ENCODE data around the gene SHISAL2A.

The SHISAL2A gene

DNA sequence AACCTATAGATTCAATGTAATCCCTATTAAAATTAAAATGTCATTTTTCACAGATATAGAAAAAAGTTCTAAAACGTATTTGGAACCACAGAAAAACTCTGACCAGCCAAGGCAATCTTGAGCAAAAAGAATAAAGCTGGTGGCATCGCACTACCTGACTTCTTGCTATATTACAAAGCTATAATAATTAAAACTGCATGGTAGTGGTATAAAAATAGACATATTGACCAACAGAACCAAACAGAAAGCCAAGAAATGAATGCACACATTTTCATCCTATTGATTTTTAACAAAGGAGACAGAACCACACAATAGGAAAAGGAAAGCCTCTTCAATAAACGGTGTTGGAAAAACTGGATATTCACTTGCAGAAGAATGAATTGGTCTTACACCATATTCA is 9.2 kb upstream of the SHISAL2A start:
- DNase-seq: no peak

DNA sequence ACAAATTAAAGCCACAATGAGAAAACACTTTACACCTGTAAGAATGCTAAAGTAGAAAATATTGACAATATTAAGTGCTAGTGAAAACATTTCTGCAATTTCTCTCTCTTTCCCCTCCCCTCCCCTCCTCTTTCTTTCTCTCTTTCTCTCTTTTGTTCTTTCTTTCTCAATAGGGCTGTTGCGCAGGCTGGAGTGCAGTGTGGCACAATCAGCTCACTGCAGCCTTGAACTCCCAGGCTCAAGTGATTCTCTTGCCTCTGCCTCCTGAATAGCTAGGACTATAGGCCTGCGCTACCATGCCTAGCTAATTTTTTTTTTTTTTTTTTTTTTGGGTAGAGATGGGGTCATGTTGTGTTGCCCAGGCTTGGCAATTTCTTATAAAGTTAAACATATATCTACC is 5.9 kb upstream of the SHISAL2A start:
- no peak for DNase-seq

DNA sequence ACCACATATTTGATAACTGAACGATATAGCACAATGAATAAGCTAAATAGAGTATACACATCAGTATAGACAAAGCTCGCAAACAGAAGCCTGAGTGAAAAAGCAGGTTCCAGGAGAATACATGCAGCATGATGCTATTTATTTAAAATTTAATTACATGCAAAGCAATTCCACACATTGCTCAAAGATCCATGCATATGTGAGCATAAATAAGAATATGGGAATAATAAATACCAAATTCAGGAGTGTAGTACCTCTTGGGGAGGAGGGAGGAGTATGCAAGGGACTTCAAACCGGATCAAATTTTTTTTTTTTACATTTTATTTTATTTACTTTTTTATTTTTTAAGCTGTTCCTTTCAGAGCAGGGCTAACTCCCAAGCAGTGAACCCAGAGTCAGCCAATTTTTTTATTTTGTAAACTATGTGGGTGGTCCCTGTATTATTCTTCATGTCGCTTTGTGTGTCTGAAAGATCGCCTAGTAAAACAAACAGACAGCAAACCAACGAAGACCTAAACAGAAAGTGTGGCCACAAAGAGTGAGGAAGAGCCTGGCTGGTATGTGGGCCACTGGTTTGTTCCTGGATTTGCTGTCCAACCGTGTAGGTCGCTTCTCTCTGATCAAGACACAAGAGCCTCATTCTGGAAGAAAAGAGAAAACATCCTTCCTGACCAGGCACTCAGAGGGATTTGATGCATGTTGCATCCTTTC is 4.2 kb upstream of the SHISAL2A start:
- no peak for DNase-seq

GRCh38 chr1:52629325-52629643 is 3.7 kb upstream of the SHISAL2A start:
- peak; percentile 13 to 55 for DNase-seq

DNA sequence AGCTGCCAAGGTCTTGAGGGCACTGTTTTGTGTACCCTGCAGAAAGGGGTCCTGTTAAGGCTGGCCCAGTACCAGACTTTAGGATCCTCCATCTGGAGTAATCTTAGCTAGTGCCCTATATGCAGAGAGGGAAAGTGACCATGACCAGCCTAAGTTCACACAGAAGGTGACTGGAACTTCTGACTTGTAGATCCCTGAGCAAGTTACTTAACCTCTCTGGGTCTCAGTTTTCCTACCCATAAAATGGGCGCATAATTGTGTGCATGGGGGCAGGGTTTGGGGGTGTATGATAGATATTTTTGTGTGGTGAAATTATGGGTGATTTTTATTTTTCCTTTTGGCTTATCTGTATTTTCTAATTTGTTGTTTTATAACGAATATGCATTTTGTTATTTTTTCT is 3.3 kb upstream of the SHISAL2A start:
- no peak for DNase-seq

DNA sequence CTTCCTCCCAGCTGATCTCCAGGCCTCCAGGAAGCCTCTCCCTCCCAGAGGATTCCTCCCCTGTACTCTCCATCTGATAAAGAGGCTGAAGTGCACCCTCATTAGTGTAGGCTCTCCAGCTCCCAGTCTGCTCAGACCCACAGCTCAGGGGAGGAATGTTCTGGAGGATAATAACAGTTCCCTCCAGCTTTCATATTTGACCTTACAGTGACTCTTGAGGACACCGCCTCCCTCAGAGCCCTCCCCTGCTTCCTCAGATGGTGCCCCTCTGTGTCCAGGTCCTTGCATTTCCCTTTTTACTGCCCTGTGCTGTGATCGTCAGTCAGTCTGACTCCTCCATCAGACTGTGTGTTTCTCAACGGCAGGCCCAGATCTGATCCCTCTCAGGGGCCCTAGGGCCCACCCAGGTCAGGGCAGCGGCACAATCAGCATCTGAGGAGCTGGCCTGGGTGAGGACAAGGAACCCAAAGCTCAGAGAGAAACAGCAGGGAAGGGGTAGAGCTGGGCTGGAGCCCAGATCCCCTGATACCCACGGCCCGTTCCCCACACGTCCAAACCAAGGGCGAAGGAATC is 1.1 kb upstream of the SHISAL2A start:
- DNase-seq: no peak

- no peak for DNase-seq
These were observed 355 bp downstream of the SHISAL2A start for GRCh38 chr1:52633291-52633754.

GRCh38 chr1:52634111-52634510 is 1.1 kb downstream of the SHISAL2A start:
- DNase-seq: no peak

- DNase-seq: no peak
These were observed 2.5 kb downstream of the SHISAL2A start for GRCh38 chr1:52635321-52636089.

- no peak for DNase-seq
These were observed 4.0 kb downstream of the SHISAL2A start for GRCh38 chr1:52636721-52637695.

GRCh38 chr1:52637946-52638345 is 5.0 kb downstream of the SHISAL2A start:
- no peak for DNase-seq

DNA sequence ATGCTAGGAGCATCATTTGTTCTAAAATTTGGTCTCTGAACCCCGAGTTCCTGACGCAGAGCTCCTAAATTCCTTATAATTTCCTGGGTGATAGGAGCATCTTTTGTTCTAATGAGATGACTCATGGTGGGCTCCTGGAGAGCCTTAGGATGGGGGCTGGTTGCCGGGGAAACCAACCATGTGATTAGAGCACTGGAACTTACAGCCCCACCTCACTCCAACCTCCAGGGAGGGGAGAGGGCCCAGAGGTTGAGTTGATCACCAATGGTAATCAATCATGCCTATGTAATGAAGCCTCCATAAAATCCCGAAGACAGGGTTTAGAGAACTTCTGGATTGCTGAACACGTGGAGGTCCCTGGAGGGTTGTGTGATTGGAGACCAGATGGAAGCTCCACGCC is 7.7 kb downstream of the SHISAL2A start:
- no peak for DNase-seq

DNA sequence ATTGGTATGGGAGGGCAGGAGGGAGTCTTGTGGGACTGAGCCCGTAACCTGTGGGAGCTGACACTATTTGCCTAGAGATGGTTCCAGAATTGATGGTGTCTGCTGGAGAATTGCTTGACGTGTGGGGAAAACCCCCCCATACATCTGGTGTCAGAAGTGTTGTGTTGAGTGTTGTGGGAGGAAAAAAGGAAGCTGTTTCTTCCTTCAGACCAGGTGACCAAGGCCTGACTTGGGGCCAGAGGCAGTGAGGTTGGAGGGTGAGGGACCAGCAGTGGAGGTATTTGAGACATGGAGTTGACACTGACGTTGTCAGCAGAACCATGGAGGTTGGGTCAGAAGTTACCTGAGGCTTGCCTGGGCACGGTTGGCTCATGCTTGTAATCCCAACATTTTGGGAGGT is 8.3 kb downstream of the SHISAL2A start:
- DNase-seq: no peak

- no peak for DNase-seq
These were observed 12.3 kb downstream of the SHISAL2A start for GRCh38 chr1:52645261-52645660.

DNA sequence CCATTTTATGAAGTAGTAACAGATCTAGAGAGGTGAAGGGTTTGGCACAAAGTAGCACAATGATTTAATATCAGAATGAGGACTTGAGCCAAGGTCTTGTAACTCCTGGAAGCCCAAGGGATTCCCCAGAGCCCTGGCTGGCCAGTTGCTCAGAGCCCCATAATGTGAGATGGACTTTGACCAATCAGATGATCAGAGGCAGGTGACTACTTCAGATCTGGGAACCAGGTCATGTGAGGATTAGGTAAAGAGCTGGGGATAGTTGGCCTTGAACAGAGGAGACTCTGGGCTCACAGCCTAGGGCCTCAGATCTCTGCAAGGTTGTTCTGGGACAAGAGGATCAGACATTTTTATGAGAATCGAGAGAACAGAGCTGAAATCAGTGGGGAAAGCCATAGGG is 18.9 kb downstream of the SHISAL2A start:
- DNase-seq: no peak

GRCh38 chr1:52653207-52653849 is 20.4 kb downstream of the SHISAL2A start:
- no peak for DNase-seq

- no peak for DNase-seq
These were observed 21.1 kb downstream of the SHISAL2A start for GRCh38 chr1:52654063-52654462.

DNA sequence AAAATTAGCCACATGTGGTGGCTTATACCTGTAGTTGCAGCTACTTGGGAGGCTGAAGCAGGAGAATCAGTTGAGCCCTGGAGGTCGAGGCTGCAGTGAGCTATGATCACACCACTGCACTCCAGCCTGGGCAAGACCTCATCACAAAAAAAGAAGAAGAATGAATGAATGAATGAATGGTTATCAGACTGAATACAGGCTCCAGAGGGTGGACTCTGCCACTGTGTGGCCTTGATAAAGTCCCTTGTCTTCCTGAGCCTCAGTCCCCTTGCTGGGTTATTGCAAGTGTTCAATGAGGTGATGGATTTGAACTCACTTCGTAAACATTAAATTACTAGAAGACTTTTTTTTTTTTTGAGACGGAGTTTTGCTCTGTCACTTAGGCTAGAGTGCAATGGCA is 24.7 kb downstream of the SHISAL2A start:
- no peak for DNase-seq

DNA sequence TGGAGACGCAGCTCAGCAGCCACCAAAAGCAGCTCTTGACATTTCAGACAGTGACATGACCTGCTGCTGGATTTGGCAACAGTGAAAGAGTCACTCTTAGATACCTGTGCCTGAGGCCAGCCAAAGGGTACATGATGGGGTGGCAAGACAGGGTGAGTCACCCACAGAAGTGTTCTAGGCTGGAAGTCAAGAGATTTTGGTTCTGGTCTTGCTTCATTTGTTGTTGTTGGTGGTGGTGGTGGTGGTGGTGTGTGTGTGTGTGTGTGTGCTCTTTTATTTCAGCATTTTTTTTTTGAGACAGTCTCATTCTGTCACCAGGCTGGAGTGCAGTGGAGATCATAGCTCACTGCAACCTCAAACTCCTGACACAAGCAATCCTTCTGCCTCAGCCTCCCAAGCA is 25.8 kb downstream of the SHISAL2A start:
- no peak for DNase-seq

DNA sequence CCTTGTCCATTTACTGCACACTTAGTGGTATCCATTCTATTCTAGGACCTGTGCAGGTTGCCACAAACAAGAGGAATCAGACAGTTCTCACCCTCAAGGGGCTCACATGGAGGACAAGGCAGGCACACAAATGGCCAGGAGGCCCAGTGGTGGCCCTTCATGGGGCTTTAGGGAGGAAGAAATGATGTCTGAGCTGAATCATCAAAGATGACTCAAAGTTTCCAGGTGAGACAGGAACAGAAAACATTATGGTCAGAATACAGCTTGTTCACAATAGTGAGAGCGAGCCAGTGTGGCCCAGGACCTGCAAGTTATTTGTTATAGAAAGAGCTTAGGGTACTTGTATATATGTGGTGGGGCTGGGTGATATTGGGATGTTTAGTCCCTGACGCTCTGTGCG is 26.4 kb downstream of the SHISAL2A start:
- no peak for DNase-seq

- DNase-seq: no peak
These were observed 27.1 kb downstream of the SHISAL2A start for GRCh38 chr1:52659851-52660596.

DNA sequence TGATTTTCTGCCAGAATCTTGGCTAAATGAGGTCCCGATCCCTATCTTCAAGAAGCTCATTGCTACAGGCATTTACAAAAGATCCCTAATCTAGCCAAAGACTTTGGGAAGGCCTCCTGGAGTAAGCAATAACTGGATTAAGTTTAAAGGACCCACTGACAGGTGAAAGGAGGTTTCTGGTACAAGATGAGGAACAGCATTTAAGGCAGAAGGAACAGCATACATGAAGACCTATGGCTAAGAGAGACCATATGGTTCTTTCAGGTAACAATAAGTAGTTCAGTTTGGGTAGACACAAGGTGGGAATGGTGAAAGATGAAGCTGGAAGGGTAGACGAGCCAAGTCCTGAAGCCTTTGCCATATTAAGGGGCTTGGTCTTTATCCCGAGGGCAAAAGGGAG is 27.8 kb downstream of the SHISAL2A start:
- no peak for DNase-seq

Measured in hippocampal formation (tissue), 2 donors.